Neural progenitor cell (in vitro differentiated cells): ENCODE measurements around the gene FANCC. TPM values are rescaled to one million over a fixed set of nuclear protein-coding genes. Genes with fewer than 3 reads are reported as not detected.

Experiments used
- DNase-seq: peaks from one replicate; pipeline ENCODE4 v3.0.0-alpha.2; 2016; ENCODE audit warnings: low spot score
- H2AFZ ChIP-seq: fragments of 200-600 bp; sonication (generic); replicated peaks from 2 replicates; pipeline ENCODE4 v1.6.1; 2016; ENCODE audit warnings: antibody characterized with exemption
- H3F3A ChIP-seq: fragments of 200-600 bp; sonication (generic); 2 replicates; pipeline ENCODE4 v1.6.1; 2016; ENCODE audit warnings: antibody characterized with exemption, low read depth
- H3K27ac ChIP-seq: fragments of 200-600 bp; sonication (generic); 2 replicates; pipeline ENCODE4 v1.5.1; 2016; ENCODE audit warnings: mild to moderate bottlenecking
- H3K27me3 ChIP-seq: fragments of 200-600 bp; sonication (generic); 2 replicates; pipeline ENCODE4 v1.6.1; 2016; ENCODE audit warnings: mild to moderate bottlenecking, moderate library complexity
- H3K36me3 ChIP-seq: fragments of 200-600 bp; sonication (generic); 2 replicates; pipeline ENCODE4 v1.5.1; 2016
- H3K4me1 ChIP-seq: fragments of 200-600 bp; sonication (generic); 2 replicates; pipeline ENCODE4 v1.6.1; 2016; ENCODE audit warnings: mixed run types
- H3K4me2 ChIP-seq: fragments of 200-600 bp; sonication (generic); 2 replicates; pipeline ENCODE4 v1.6.1; 2016
- H3K4me3 ChIP-seq: fragments of 200-600 bp; sonication (generic); 2 replicates; pipeline ENCODE4 v1.5.1; 2016
- H3K79me2 ChIP-seq: fragments of 200-600 bp; sonication (generic); 2 replicates; pipeline ENCODE4 v1.6.1; 2016; ENCODE audit warnings: low read depth
- H3K9ac ChIP-seq: fragments of 200-600 bp; sonication (generic); 2 replicates; pipeline ENCODE4 v1.6.1; 2016
- H3K9me3 ChIP-seq: fragments of 200-600 bp; sonication (generic); 2 replicates; pipeline ENCODE4 v1.5.1; 2016; ENCODE audit warnings: low read depth
- H4K20me1 ChIP-seq: fragments of 200-600 bp; sonication (generic); 2 replicates; pipeline ENCODE4 v1.6.1; 2016; ENCODE audit warnings: low read depth
- H3K27ac Mint-ChIP-seq: 3 replicates; pipeline ENCODE4 v1.8.0; 2021; ENCODE audit warnings: mixed read lengths
- H3K27me3 Mint-ChIP-seq: 2 replicates; pipeline ENCODE4 v1.8.0; 2022; ENCODE audit warnings: low read depth, mild to moderate bottlenecking, inconsistent platforms, moderate library complexity, mixed read lengths; ENCODE audit not compliant: insufficient read depth
- H3K36me3 Mint-ChIP-seq: 3 replicates; pipeline ENCODE4 v1.8.0; 2021; ENCODE audit warnings: mixed read lengths
- H3K4me1 Mint-ChIP-seq: 3 replicates; pipeline ENCODE4 v1.8.0; 2021; ENCODE audit warnings: mixed read lengths
- H3K4me3 Mint-ChIP-seq: 3 replicates; pipeline ENCODE4 v1.8.0; 2021; ENCODE audit warnings: mild to moderate bottlenecking, moderate library complexity, mixed read lengths
- H3K9me3 Mint-ChIP-seq: 3 replicates; pipeline ENCODE4 v1.8.0; 2020; ENCODE audit warnings: mixed read lengths
- CTCF ChIP-seq: fragments of 200-600 bp; sonication (generic); IDR thresholded peaks from 2 replicates; pipeline ENCODE4 v1.5.1; 2017; ENCODE audit warnings: antibody characterized with exemption, mild to moderate bottlenecking
- EZH2 ChIP-seq: fragments of 200-600 bp; sonication (generic); IDR thresholded peaks from 2 replicates; pipeline ENCODE4 v1.6.1; 2017; ENCODE audit warnings: antibody characterized with exemption, mild to moderate bottlenecking, moderate library complexity
- EZH2phosphoT487 ChIP-seq: fragments of 200-600 bp; sonication (generic); IDR thresholded peaks from 2 replicates; pipeline ENCODE4 v1.6.1; 2017; ENCODE audit warnings: antibody characterized with exemption
- total RNA-seq: library from RNA; depleted of rRNA; stranded (reverse); fragments of >200 nt; gene quantifications from 2 replicates; pipeline ENCODE4 v1.2.3, GENCODE V29; 2015; ENCODE audit warnings: low replicate concordance

FANCC gene
- total RNA-seq, 1 donor from 2014 or later, result 49.6 TPM

GRCh38 chr9:95266649-95267048 lies 50.9 kb downstream of the FANCC start:
- Histone ChIP-seq H3K4me1 (peaks cover 20% of the 10 kb centered on the region), H3K4me3 (no peak overlapping the region), H3K79me2 (peaks cover 10% of the 10 kb centered on the region), H3K4me2 (no peak overlapping the region), H3K36me3 (no peaks in the 10 kb centered on the region), H3K9ac (no peak overlapping the region), H4K20me1 (peaks cover 11% of the 10 kb centered on the region), H2AFZ (no peak overlapping the region), H3K27me3 (no peaks in the 10 kb centered on the region), H3F3A (no peaks in the 10 kb centered on the region), H3K9me3 (no peaks in the 10 kb centered on the region), H3K27ac (no peak overlapping the region)
- Mint-ChIP-seq H3K27ac (no peak overlapping the region), H3K4me3 (no peak overlapping the region), H3K36me3 (peaks cover 2% of the 10 kb centered on the region), H3K27me3 (no peaks in the 10 kb centered on the region), H3K4me1 (peaks cover 27% of the 10 kb centered on the region), H3K9me3 (peaks cover 2% of the 10 kb centered on the region)
- no peak for DNase-seq
- TF ChIP-seq EZH2, result no peak
- no peak for TF ChIP-seq EZH2phosphoT487
- no peak for TF ChIP-seq CTCF

GRCh38 chr9:95265960-95266359 lies 51.5 kb downstream of the FANCC start:
- H3K27ac Mint-ChIP-seq, result no peak overlapping the region
- H3K9me3 Mint-ChIP-seq, result no peaks in the 10 kb centered on the region
- Histone ChIP-seq H3K9ac (no peak overlapping the region), H3K27ac (no peak overlapping the region), H2AFZ (no peak overlapping the region), H3K4me3 (no peak overlapping the region), H3K9me3 (no peaks in the 10 kb centered on the region), H3K27me3 (no peaks in the 10 kb centered on the region), H3K4me1 (peaks cover 20% of the 10 kb centered on the region), H4K20me1 (peaks cover 11% of the 10 kb centered on the region), H3K79me2 (peaks cover 15% of the 10 kb centered on the region), H3F3A (no peaks in the 10 kb centered on the region), H3K36me3 (no peaks in the 10 kb centered on the region), H3K4me2 (no peak overlapping the region)
- H3K4me3 Mint-ChIP-seq, result no peak overlapping the region
- TF ChIP-seq CTCF (no peak), EZH2 (no peak), EZH2phosphoT487 (no peak)
- H3K4me1 Mint-ChIP-seq, result peaks cover 27% of the 10 kb centered on the region
- no peaks in the 10 kb centered on the region for H3K27me3 Mint-ChIP-seq
- no peak for DNase-seq
- no peaks in the 10 kb centered on the region for H3K36me3 Mint-ChIP-seq

- no peak overlapping the region for H3K4me3 ChIP-seq
- no peaks in the 10 kb centered on the region for H3K27me3 Mint-ChIP-seq
Observed at GRCh38 chr9:95264954-95265615, 52.4 kb downstream of the FANCC start.

More at GRCh38 chr9:95264954-95265615, 52.4 kb downstream of the FANCC start:
- no peak overlapping the region for H3K27ac Mint-ChIP-seq
- Histone ChIP-seq H4K20me1 (peaks cover 11% of the 10 kb centered on the region), H3K9me3 (no peaks in the 10 kb centered on the region), H3K36me3 (no peaks in the 10 kb centered on the region), H3K4me2 (no peak overlapping the region), H2AFZ (no peak overlapping the region), H3K27me3 (no peaks in the 10 kb centered on the region), H3K4me1 (peaks cover 20% of the 10 kb centered on the region), H3F3A (no peaks in the 10 kb centered on the region), H3K27ac (no peak overlapping the region), H3K79me2 (peaks cover 19% of the 10 kb centered on the region), H3K9ac (no peak overlapping the region)
- no peaks in the 10 kb centered on the region for H3K9me3 Mint-ChIP-seq
- DNase-seq, result peak; percentile 34
- peaks cover 24% of the 10 kb centered on the region for H3K4me1 Mint-ChIP-seq
- TF ChIP-seq CTCF (peak; percentile 52), EZH2phosphoT487 (no peak)
- H3K36me3 Mint-ChIP-seq, result no peaks in the 10 kb centered on the region
- no peak overlapping the region for H3K4me3 Mint-ChIP-seq
